OCI-LY7 (cell line): ENCODE data around the gene NPVF.

Experiments
- EZH2phosphoT487 ChIP-seq: fragments of 200-600 bp; sonication (generic); IDR thresholded peaks from 2 replicates; pipeline ENCODE4 v1.6.1; 2018; ENCODE audit warnings: low read depth, borderline replicate concordance, mild to moderate bottlenecking, mixed run types, antibody characterized with exemption, low read length, moderate library complexity, mixed read lengths
- TF ChIP-seq, protein P1 (sequence below): fragments of 200-600 bp; sonication (generic); conservative IDR thresholded peaks from 2 replicates; pipeline ENCODE4 v1.5.1; 2014; ENCODE audit warnings: mild to moderate bottlenecking, antibody characterized with exemption, low read length, moderate library complexity, mixed read lengths

DNA sequence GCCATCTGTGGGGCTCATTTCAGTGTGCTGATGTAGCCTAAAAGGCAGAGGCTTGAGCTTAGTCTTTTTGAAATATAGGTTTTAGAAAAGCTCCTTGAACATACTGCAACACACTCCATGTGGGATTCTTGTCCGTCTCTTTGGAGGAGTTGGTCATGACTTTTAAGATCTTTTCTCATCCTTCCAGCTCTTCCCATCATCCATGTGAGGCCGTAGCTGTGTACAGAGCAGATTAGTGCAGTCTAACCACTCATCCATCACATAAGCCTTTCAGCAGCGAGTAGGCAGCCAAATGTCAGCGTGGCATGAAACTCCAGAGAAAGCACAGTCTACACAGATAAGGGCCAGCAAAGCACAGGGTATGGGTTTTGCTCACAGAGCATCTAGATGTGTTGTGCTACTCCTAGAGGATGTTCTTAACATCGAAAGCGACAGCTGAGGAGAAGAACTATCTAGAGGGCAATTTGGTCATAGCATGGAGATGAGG lies 28.1 kb upstream of the NPVF start:
- TF ChIP-seq, protein P1, sequence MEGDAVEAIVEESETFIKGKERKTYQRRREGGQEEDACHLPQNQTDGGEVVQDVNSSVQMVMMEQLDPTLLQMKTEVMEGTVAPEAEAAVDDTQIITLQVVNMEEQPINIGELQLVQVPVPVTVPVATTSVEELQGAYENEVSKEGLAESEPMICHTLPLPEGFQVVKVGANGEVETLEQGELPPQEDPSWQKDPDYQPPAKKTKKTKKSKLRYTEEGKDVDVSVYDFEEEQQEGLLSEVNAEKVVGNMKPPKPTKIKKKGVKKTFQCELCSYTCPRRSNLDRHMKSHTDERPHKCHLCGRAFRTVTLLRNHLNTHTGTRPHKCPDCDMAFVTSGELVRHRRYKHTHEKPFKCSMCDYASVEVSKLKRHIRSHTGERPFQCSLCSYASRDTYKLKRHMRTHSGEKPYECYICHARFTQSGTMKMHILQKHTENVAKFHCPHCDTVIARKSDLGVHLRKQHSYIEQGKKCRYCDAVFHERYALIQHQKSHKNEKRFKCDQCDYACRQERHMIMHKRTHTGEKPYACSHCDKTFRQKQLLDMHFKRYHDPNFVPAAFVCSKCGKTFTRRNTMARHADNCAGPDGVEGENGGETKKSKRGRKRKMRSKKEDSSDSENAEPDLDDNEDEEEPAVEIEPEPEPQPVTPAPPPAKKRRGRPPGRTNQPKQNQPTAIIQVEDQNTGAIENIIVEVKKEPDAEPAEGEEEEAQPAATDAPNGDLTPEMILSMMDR: no peak
- TF ChIP-seq EZH2phosphoT487: no peak
